ENCODE measurements around the gene GPC6.

GRCh38 chr13:93502071-93502470, 275.5 kb downstream of the GPC6 start:
- TF ChIP-seq CTCF (IDR thresholded peaks at IDR 0.05): no peak
- no peak for TF ChIP-seq POLR2A (IDR thresholded peaks at IDR 0.05)
- no peak for TF ChIP-seq POLR2AphosphoS5 (IDR thresholded peaks at IDR 0.05)
- TF ChIP-seq EP300 (IDR thresholded peaks at IDR 0.05): no peak
